Measurements from ENCODE around the gene DEFB114. TPM values are rescaled to one million over a fixed set of nuclear protein-coding genes. Genes with fewer than 3 reads are reported as not detected.

Gene DEFB114
- total RNA-seq, 1 experiment from 2014 or later: not detected

DNA sequence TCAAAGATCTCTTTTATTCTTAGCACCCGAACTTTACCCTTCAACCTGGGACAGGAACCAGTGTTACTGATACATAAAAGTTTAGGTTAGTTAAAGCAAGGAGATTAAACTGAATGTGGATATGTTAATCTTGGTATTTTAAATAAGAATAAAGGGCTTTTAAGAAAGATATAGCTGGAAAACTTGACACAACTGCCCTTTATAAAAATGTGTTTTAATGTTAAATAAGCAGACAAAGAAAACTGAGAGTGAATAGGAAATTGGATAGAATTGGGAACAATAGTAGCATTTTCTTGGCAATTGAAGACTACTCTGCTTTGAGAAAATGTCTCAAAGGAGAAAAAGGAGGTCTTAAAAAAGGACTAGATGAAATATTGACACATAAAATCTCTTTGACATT is 51.8 kb downstream of the DEFB114 start:
- no peaks in the 10 kb centered on the region for H3K9me3 ChIP-seq (ENCODE audit: control insufficient read depth, low read depth, low read length)
- H2BK5ac ChIP-seq (ENCODE audit: insufficient read length, low read length): no peak overlapping the region
- H3K23me2 ChIP-seq (ENCODE audit: insufficient read length, low read depth, low read length, poor library complexity, severe bottlenecking): no peaks in the 10 kb centered on the region
- H3K4me1 Mint-ChIP-seq: peaks cover 69 to 72% of the 10 kb centered on the region in 2 experiments
- no peak overlapping the region for H3T11ph ChIP-seq (ENCODE audit: low read length)
- no peaks in the 10 kb centered on the region for H3K9me3 Mint-ChIP-seq
- no peak for DNase-seq
- no peak overlapping the region for H2AK5ac ChIP-seq (ENCODE audit: insufficient read length, low read length)
- H3K36me3 Mint-ChIP-seq (ENCODE audit: insufficient read depth in 1 of 3, low read depth in 3 of 3): no peaks in the 10 kb centered on the region
- peak overlapping the region; percentile 16 to 53; a peak in 3 of 5 replicates for H3K4me3 Mint-ChIP-seq
- no peak overlapping the region for H4K8ac ChIP-seq (replicated peaks; ENCODE audit: insufficient read length, low read depth, low read length)
- no peak overlapping the region for H2BK20ac ChIP-seq (ENCODE audit: low read depth, low read length, poor library complexity, severe bottlenecking)
- H4K91ac ChIP-seq (ENCODE audit: insufficient read length, low read depth, low read length): no peak overlapping the region
- H4K20me1 ChIP-seq (ENCODE audit: control insufficient read depth, insufficient read depth, insufficient read length): no peaks in the 10 kb centered on the region
- no peak overlapping the region for H3K9ac ChIP-seq (ENCODE audit: extremely low read depth, insufficient read length, low read length)
- no peak overlapping the region for H3K4ac ChIP-seq (ENCODE audit: low read depth, low read length)
- no peak overlapping the region for H2BK120ac ChIP-seq (ENCODE audit: low read depth, low read length, poor library complexity, severe bottlenecking)
- H3K27me3 Mint-ChIP-seq (ENCODE audit: low read depth): no peaks in the 10 kb centered on the region
- TF ChIP-seq, protein P1, sequence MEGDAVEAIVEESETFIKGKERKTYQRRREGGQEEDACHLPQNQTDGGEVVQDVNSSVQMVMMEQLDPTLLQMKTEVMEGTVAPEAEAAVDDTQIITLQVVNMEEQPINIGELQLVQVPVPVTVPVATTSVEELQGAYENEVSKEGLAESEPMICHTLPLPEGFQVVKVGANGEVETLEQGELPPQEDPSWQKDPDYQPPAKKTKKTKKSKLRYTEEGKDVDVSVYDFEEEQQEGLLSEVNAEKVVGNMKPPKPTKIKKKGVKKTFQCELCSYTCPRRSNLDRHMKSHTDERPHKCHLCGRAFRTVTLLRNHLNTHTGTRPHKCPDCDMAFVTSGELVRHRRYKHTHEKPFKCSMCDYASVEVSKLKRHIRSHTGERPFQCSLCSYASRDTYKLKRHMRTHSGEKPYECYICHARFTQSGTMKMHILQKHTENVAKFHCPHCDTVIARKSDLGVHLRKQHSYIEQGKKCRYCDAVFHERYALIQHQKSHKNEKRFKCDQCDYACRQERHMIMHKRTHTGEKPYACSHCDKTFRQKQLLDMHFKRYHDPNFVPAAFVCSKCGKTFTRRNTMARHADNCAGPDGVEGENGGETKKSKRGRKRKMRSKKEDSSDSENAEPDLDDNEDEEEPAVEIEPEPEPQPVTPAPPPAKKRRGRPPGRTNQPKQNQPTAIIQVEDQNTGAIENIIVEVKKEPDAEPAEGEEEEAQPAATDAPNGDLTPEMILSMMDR (conservative IDR thresholded peaks at IDR 0.05): no peak
- no peak overlapping the region for H2AFZ ChIP-seq (ENCODE audit: low read length)
- H3K4me1 ChIP-seq (ENCODE audit: insufficient read depth, low read length): peaks cover 3% of the 10 kb centered on the region
- H3K23ac ChIP-seq (ENCODE audit: insufficient read length, low read depth, low read length): no peak overlapping the region
- H3K27me3 ChIP-seq (ENCODE audit: insufficient read depth, low read length): no peaks in the 10 kb centered on the region
- no CpG with 5 or more reads among the region's 1 CpG for WGBS (ENCODE audit: extremely low coverage, insufficient read length, low lambda C conversion rate)
- no peaks in the 10 kb centered on the region for H3K79me1 ChIP-seq (ENCODE audit: insufficient read depth, low read depth, low read length, poor library complexity, severe bottlenecking)
- H3K14ac ChIP-seq (ENCODE audit: insufficient read depth, low read length): no peak overlapping the region
- no peak overlapping the region for H3K56ac ChIP-seq (ENCODE audit: insufficient read length, low read depth, low read length)
- no peak overlapping the region for H2BK15ac ChIP-seq (ENCODE audit: low read depth, low read length)
- no peak overlapping the region for H2BK12ac ChIP-seq (ENCODE audit: insufficient read length, low read depth, low read length)
- H3K4me2 ChIP-seq (ENCODE audit: insufficient read depth, insufficient read length, low read length): peak overlapping the region; percentile 18
- H3K27ac Mint-ChIP-seq: peak overlapping the region; percentile 31 to 96 (median 93); a peak in 5 of 7 replicates
- no peak overlapping the region for H3K27ac ChIP-seq (ENCODE audit: insufficient read length, low read depth, low read length)
- H4K5ac ChIP-seq (ENCODE audit: insufficient read length, low read depth, low read length): no peak overlapping the region
- H3K79me2 ChIP-seq (ENCODE audit: insufficient read depth, low read length): no peaks in the 10 kb centered on the region
- no peak overlapping the region for H3K18ac ChIP-seq (ENCODE audit: insufficient read length, low read depth, low read length)

All from H9 (cell line).